MM.1S (cell line): ENCODE data around the gene STRIP2.
"Not testable (repeated sequence)": the region's sequence is repeated elsewhere in the genome, so short reads cannot be mapped to it uniquely, and the experiment has no call there.

Experiments used
- CTCF ChIP-seq: fragments of 300-600 bp; sonication (generic); IDR thresholded peaks from 2 replicates; pipeline ENCODE4 v1.5.1; 2016; ENCODE audit warnings: antibody characterized with exemption, low read length, mixed read lengths
- EZH2 ChIP-seq: fragments of 300-600 bp; sonication (generic); optimal IDR thresholded peaks from 2 replicates; pipeline ENCODE3; 2017; ENCODE audit warnings: low read depth, mild to moderate bottlenecking, antibody characterized with exemption, low read length, mixed read lengths

GRCh38 chr7:129410238-129410637 is 24.0 kb upstream of the STRIP2 start:
- not testable (repeated sequence) for TF ChIP-seq CTCF, EZH2
